GM21619 (cell line): ENCODE data around the gene PPP1R15B.
"Not testable (repeated sequence)": the region's sequence is repeated elsewhere in the genome, so short reads cannot be mapped to it uniquely, and the experiment has no call there.

ENCODE experiments used
- ATAC-seq: cut with Tn5 transposase; IDR thresholded peaks from one replicate; pipeline ENCODE4 v1.9.1; 2021; ENCODE audit not compliant: unreplicated experiment

PPP1R15B gene

GRCh38 chr1:204443871-204444581 lies 32.4 kb upstream of the PPP1R15B start:
- ATAC-seq: no peak

GRCh38 chr1:204443260-204443619 lies 31.6 kb upstream of the PPP1R15B start:
- ATAC-seq: no peak

- no peak for ATAC-seq
Measured at GRCh38 chr1:204442376-204443259, 31.0 kb upstream of the PPP1R15B start.

GRCh38 chr1:204441558-204441957 lies 29.9 kb upstream of the PPP1R15B start:
- no peak for ATAC-seq

GRCh38 chr1:204439621-204440375 lies 28.2 kb upstream of the PPP1R15B start:
- ATAC-seq: no peak

GRCh38 chr1:204438628-204439027 lies 27.0 kb upstream of the PPP1R15B start:
- ATAC-seq: no peak

- ATAC-seq: no peak
Measured at GRCh38 chr1:204437796-204438570, 26.4 kb upstream of the PPP1R15B start.

- no peak for ATAC-seq
Measured at GRCh38 chr1:204435872-204436271, 24.3 kb upstream of the PPP1R15B start.

GRCh38 chr1:204435381-204435831 lies 23.8 kb upstream of the PPP1R15B start:
- ATAC-seq: no peak

GRCh38 chr1:204434116-204434755 lies 22.6 kb upstream of the PPP1R15B start:
- no peak for ATAC-seq

- ATAC-seq: no peak
Measured at GRCh38 chr1:204432708-204433107, 21.1 kb upstream of the PPP1R15B start.

- no peak for ATAC-seq
Measured at GRCh38 chr1:204431310-204432184, 19.9 kb upstream of the PPP1R15B start.

GRCh38 chr1:204429746-204430145 lies 18.1 kb upstream of the PPP1R15B start:
- ATAC-seq: no peak

GRCh38 chr1:204426971-204427701 lies 15.5 kb upstream of the PPP1R15B start:
- ATAC-seq: no peak

GRCh38 chr1:204426474-204426873 lies 14.9 kb upstream of the PPP1R15B start:
- no peak for ATAC-seq

- ATAC-seq: no peak
Measured at GRCh38 chr1:204426035-204426436, 14.4 kb upstream of the PPP1R15B start.

GRCh38 chr1:204424621-204425020 lies 13.0 kb upstream of the PPP1R15B start:
- no peak for ATAC-seq

GRCh38 chr1:204422061-204422705 lies 10.6 kb upstream of the PPP1R15B start:
- not testable (repeated sequence) for ATAC-seq
